CD4-positive, alpha-beta memory T cell (primary cell): ENCODE measurements around the gene KHNYN. TPM values are rescaled to one million over a fixed set of nuclear protein-coding genes. Genes with fewer than 3 reads are reported as not detected.

ENCODE experiments used
- CTCF ChIA-PET: fragments of 350-600 bp; sonication (Branson Sonifier 250); formaldehyde crosslinking; loops from one replicate; lab custom pipeline; 2021; ENCODE audit warnings: inconsistent platforms; ENCODE audit not compliant: partially characterized antibody; lab: Charles Lee
- POLR2A ChIA-PET: fragments of 350-600 bp; sonication (Branson Sonifier 250); formaldehyde crosslinking; loops from one replicate; lab custom pipeline; 2021; ENCODE audit not compliant: partially characterized antibody; lab: Charles Lee
- DNase-seq, 5 donors: peaks; one replicate each; pipeline versions ENCODE4 v3.0.0 to v3.0.0-alpha.2; 2020 to 2022; ENCODE audit warnings: mixed read lengths in 1 of 5
- H3K27ac ChIP-seq: one replicate; pipeline ENCODE4 v1.7.0; 2013; ENCODE audit warnings: low read depth, low read length
- H3K27me3 ChIP-seq: 2 replicates; pipeline ENCODE4 v1.7.0; 2013; ENCODE audit warnings: mild to moderate bottlenecking, low read length, moderate library complexity; ENCODE audit not compliant: insufficient read depth
- H3K36me3 ChIP-seq: 2 replicates; pipeline ENCODE4 v1.7.0; 2013; ENCODE audit warnings: mild to moderate bottlenecking, low read length, moderate library complexity; ENCODE audit not compliant: insufficient read depth
- H3K4me1 ChIP-seq: 2 replicates; pipeline ENCODE4 v1.7.0; 2013; ENCODE audit warnings: mild to moderate bottlenecking, low read length, moderate library complexity; ENCODE audit not compliant: insufficient read depth
- H3K4me3 ChIP-seq, 2 donors: one replicate each; pipeline ENCODE4 v1.7.0; 2013; ENCODE audit warnings: low read length in 2 of 2, mild to moderate bottlenecking in 1 of 2
- H3K9me3 ChIP-seq, 2 donors: one replicate each; pipeline ENCODE4 v1.7.0; 2013; ENCODE audit warnings: low read length in 2 of 2, control low read depth in 1 of 2; ENCODE audit not compliant: control insufficient read depth in 1 of 2
- H3K27ac Mint-ChIP-seq, 7 donors: one replicate each; pipeline ENCODE4 v1.8.0; 2020 to 2021; ENCODE audit warnings: mixed read lengths in 7 of 7, mild to moderate bottlenecking in 6 of 7, inconsistent platforms in 3 of 7, moderate library complexity in 3 of 7
- H3K27me3 Mint-ChIP-seq, 2 donors: one replicate each; pipeline ENCODE4 v1.8.0; 2020 to 2021; ENCODE audit warnings: mixed read lengths in 2 of 2
- H3K36me3 Mint-ChIP-seq, 2 donors: one replicate each; pipeline ENCODE4 v1.8.0; 2020 to 2021; ENCODE audit warnings: mixed read lengths in 2 of 2, inconsistent platforms in 1 of 2, mild to moderate bottlenecking in 1 of 2
- H3K4me1 Mint-ChIP-seq, 4 donors: one replicate each; pipeline ENCODE4 v1.8.0; 2020 to 2021; ENCODE audit warnings: mixed read lengths in 4 of 4, mild to moderate bottlenecking in 1 of 4
- H3K4me3 Mint-ChIP-seq, 8 donors: one replicate each; pipeline ENCODE4 v1.8.0; 2020 to 2021; ENCODE audit warnings: mixed read lengths in 8 of 8, mild to moderate bottlenecking in 7 of 8, moderate library complexity in 6 of 8, inconsistent platforms in 3 of 8
- H3K9me3 Mint-ChIP-seq, 8 donors: one replicate each; pipeline ENCODE4 v1.8.0; 2020 to 2021; ENCODE audit warnings: mixed read lengths in 8 of 8, mild to moderate bottlenecking in 5 of 8, inconsistent platforms in 3 of 8, moderate library complexity in 1 of 8
- intact Hi-C: fragments of 100-400 bp; cut with micrococcal nuclease; formaldehyde crosslinking; loops from one replicate; pipeline ENCODE4 v1.15.1; 2023
- polyA plus RNA-seq, 2 donors: library from polyadenylated mRNA; unstranded; fragments of 300-500 nt; fragmentation: Illumina TruSeq; gene quantifications; one replicate each; pipeline ENCODE4 v1.2.3, GENCODE V29; 2021
- total RNA-seq, 2 experiments: library from RNA; stranded (reverse); gene quantifications; one replicate each; pipeline ENCODE4 v1.2.3, GENCODE V29; 2021

The KHNYN gene
- total and polyA plus RNA-seq, 4 experiments from 2014 or later = 11.6 to 142 (median 78.9) TPM

- no peaks in the 10 kb centered on the region for H3K9me3 ChIP-seq
- H3K9me3 Mint-ChIP-seq = no peaks in the 10 kb centered on the region
- H3K27ac Mint-ChIP-seq = no peak overlapping the region
- H3K4me1 ChIP-seq = no peaks in the 10 kb centered on the region
- peaks cover 5% of the 10 kb centered on the region for H3K27me3 ChIP-seq
- ChIA-PET CTCF (no interaction called here), POLR2A (no interaction called here)
- H3K36me3 Mint-ChIP-seq = no peaks in the 10 kb centered on the region
- no peak overlapping the region for H3K4me3 Mint-ChIP-seq
- H3K4me3 ChIP-seq = no peak overlapping the region
- intact Hi-C loops = no loop called here
- no peak for DNase-seq
- peaks cover 22 to 36% of the 10 kb centered on the region in 2 donors for H3K27me3 Mint-ChIP-seq
- H3K4me1 Mint-ChIP-seq = no peaks in the 10 kb centered on the region
- H3K27ac ChIP-seq = no peak overlapping the region
- H3K36me3 ChIP-seq = no peaks in the 10 kb centered on the region
Observed at GRCh38 chr14:24388474-24389179, 41.1 kb upstream of the KHNYN start.

GRCh38 chr14:24389226-24389848, 40.4 kb upstream of the KHNYN start:
- Histone ChIP-seq H3K4me1 (no peaks in the 10 kb centered on the region), H3K27ac (no peak overlapping the region), H3K9me3 (no peaks in the 10 kb centered on the region), H3K27me3 (peaks cover 5% of the 10 kb centered on the region), H3K36me3 (no peaks in the 10 kb centered on the region), H3K4me3 (no peak overlapping the region)
- intact Hi-C loops = no loop called here
- no peak for DNase-seq
- CTCF ChIA-PET = no interaction called here
- Mint-ChIP-seq H3K36me3 (no peaks in the 10 kb centered on the region), H3K4me1 (no peaks in the 10 kb centered on the region), H3K27ac (no peak overlapping the region), H3K27me3 (peaks cover 20 to 33% of the 10 kb centered on the region in 2 donors), H3K9me3 (no peaks in the 10 kb centered on the region), H3K4me3 (no peak overlapping the region)
- POLR2A ChIA-PET = no interaction called here

GRCh38 chr14:24390701-24391468, 38.9 kb upstream of the KHNYN start:
- Histone ChIP-seq H3K4me3 (no peak overlapping the region), H3K27me3 (peaks cover 5% of the 10 kb centered on the region)

DNA sequence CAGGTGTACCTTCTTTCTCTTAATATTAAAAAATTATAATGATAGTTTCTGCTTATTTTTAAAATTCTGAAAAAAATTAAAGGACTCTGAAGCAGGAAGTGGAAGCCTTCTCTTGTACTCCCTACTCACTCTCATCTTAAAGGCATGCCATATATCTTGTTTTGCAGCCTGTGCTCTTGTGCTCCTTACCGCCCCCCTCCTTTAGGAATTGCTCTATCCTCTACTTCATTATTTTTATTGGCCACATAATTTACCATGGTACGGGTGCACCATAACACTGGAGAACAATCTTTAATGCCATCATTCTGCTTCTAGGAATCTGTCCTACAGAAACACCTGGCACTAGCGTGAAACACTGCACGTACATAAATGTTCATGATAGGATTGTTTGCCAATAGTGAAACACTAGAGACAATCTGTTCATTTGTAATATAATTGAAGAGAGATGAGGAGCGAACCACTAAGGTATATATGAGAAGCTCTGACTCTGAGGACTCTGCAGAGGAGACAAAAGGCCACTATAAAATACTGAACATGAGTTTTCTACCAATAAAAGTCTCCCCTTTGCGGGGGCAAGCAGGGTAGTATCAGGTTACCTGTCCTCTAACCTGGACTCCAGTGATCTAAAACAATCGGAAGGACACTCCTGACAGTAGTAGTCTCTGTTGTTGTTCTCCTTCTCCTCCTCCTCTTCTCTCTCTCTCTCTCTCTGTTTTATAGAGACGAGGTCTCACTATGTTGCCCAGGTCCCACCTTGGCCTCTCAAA, 37.2 kb upstream of the KHNYN start:
- ChIA-PET POLR2A (no interaction called here), CTCF (interaction anchor here (0.6 kb wide), 1 partner anchor 697 kb away, joined by 4 read pairs; no protein-coding TSS in a partner anchor)
- H3K36me3 ChIP-seq = no peaks in the 10 kb centered on the region
- no peak overlapping the region for H3K27ac ChIP-seq
- Mint-ChIP-seq H3K4me3 (no peak overlapping the region), H3K36me3 (no peaks in the 10 kb centered on the region), H3K9me3 (no peaks in the 10 kb centered on the region), H3K4me1 (peaks cover 0 to under 1% (median 0%) of the 10 kb centered on the region in 4 donors), H3K27ac (no peak overlapping the region), H3K27me3 (peaks cover 14 to 24% of the 10 kb centered on the region in 2 donors)
- no peaks in the 10 kb centered on the region for H3K9me3 ChIP-seq
- no peak for DNase-seq
- H3K4me3 ChIP-seq = no peak overlapping the region
- no peaks in the 10 kb centered on the region for H3K4me1 ChIP-seq
- peaks cover 5% of the 10 kb centered on the region for H3K27me3 ChIP-seq
- intact Hi-C loops = no loop called here

More at GRCh38 chr14:24390701-24391468, 38.9 kb upstream of the KHNYN start:
- H3K9me3 Mint-ChIP-seq = no peaks in the 10 kb centered on the region
- H3K4me3 Mint-ChIP-seq = no peak overlapping the region
- H3K4me1 Mint-ChIP-seq = no peaks in the 10 kb centered on the region
- DNase-seq = no peak
- peaks cover 18 to 30% of the 10 kb centered on the region in 2 donors for H3K27me3 Mint-ChIP-seq
- H3K27ac Mint-ChIP-seq = no peak overlapping the region
- Histone ChIP-seq H3K4me1 (no peaks in the 10 kb centered on the region), H3K27ac (no peak overlapping the region), H3K36me3 (no peaks in the 10 kb centered on the region), H3K9me3 (no peaks in the 10 kb centered on the region)
- H3K36me3 Mint-ChIP-seq = no peaks in the 10 kb centered on the region
- ChIA-PET POLR2A (no interaction called here), CTCF (no interaction called here)
- intact Hi-C loops = no loop called here

GRCh38 chr14:24394275-24394674, 35.5 kb upstream of the KHNYN start:
- ChIA-PET POLR2A (no interaction called here), CTCF (no interaction called here)
- no peak for DNase-seq

DNA sequence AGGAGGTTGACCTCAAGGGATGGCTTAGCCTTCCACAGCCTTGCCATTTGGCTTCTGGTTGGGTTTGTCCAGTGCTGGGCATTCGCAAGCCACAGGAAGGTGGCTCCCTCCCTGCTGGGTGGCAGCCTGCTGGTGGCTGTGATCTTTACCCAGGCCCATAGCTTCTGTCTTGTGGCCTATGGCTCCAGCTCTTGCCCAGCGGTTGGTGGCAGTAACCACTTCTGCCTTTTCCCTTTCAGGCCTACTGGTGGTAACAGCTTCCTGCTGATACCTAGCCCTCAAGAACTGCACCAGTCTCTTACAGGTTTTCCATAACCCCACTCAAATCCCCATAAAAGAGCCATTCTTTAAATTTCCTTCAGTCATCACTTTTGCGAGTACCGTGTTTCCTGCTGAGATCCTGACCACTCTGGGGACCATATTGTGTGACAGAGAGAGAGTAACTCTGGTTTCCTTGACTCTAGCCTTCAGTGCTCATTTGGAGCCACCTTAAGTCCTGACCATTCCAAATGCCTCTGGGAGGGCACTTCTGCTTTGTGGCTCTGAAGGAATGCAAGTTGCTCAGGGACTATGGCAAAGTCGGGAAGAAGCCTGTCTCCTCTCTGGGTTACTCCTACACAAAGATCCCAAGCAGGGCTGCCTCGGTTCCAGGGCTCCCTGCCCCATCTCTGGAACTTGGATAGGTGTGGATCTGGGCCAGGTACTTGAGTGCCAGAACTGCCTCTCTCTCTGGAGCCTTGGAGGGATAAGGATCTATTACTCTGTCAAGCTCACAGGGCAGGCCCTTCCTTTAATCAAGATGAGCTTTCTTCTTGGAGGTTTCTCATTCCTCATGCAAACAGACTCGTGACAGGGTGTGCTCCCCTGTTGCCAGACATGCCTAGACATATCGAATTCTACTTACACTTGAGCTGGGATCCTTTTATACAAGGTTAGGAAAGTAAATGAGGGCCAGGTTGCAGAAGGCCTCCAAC, 33.9 kb upstream of the KHNYN start:
- no peak overlapping the region for H3K27ac Mint-ChIP-seq
- H3K36me3 Mint-ChIP-seq = no peaks in the 10 kb centered on the region
- Histone ChIP-seq H3K9me3 (no peaks in the 10 kb centered on the region), H3K4me1 (peaks cover 9% of the 10 kb centered on the region), H3K27me3 (peaks cover 5% of the 10 kb centered on the region), H3K27ac (no peak overlapping the region), H3K4me3 (no peak overlapping the region), H3K36me3 (no peaks in the 10 kb centered on the region)
- no peaks in the 10 kb centered on the region for H3K9me3 Mint-ChIP-seq
- H3K4me3 Mint-ChIP-seq = peak overlapping the region in 1 of 8 donors; percentile 6
- peaks cover 10% of the 10 kb centered on the region in 2 donors for H3K27me3 Mint-ChIP-seq
- no peak for DNase-seq
- intact Hi-C loops = no loop called here
- peaks cover 4 to 13% (median 6%) of the 10 kb centered on the region in 4 donors for H3K4me1 Mint-ChIP-seq
- ChIA-PET POLR2A (no interaction called here), CTCF (interaction anchor here (1.9 kb wide), 1 partner anchor 62 kb away, joined by 4 read pairs; no protein-coding TSS in a partner anchor)

More at GRCh38 chr14:24394275-24394674, 35.5 kb upstream of the KHNYN start:
- H3K4me3 Mint-ChIP-seq = no peak overlapping the region
- no peaks in the 10 kb centered on the region for H3K36me3 Mint-ChIP-seq
- H3K9me3 ChIP-seq = no peaks in the 10 kb centered on the region
- peaks cover 0 to 2% (median 1%) of the 10 kb centered on the region in 4 donors for H3K4me1 Mint-ChIP-seq
- H3K9me3 Mint-ChIP-seq = no peaks in the 10 kb centered on the region
- H3K27me3 ChIP-seq = peaks cover 5% of the 10 kb centered on the region
- peaks cover 11 to 16% of the 10 kb centered on the region in 2 donors for H3K27me3 Mint-ChIP-seq
- no peak overlapping the region for H3K27ac ChIP-seq
- peaks cover 2% of the 10 kb centered on the region for H3K4me1 ChIP-seq
- H3K27ac Mint-ChIP-seq = no peak overlapping the region
- intact Hi-C loops = no loop called here
- H3K4me3 ChIP-seq = no peak overlapping the region
- H3K36me3 ChIP-seq = no peaks in the 10 kb centered on the region
